ENCODE data around the gene SND1.

The SND1 gene

DNA sequence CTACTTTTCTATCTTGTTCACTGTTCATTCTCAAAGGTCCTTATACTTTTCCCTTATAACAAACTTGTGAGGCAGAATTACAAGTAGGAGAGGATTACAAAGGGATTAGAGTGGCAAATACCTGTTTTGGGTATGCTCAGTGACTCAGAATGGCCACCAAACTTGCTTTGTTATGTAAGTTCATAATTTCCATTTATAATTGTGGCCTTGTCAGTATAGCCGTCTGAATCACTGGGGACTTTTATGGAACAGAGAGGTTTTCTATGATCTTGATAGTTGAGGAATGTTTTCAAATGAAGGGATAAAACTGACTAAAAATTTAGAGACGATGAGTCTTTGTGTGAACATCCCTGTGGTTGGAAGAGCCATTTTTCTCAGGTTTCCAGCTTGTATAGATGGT lies 116.2 kb downstream of the SND1 start:
- TF ChIP-seq, protein P1, sequence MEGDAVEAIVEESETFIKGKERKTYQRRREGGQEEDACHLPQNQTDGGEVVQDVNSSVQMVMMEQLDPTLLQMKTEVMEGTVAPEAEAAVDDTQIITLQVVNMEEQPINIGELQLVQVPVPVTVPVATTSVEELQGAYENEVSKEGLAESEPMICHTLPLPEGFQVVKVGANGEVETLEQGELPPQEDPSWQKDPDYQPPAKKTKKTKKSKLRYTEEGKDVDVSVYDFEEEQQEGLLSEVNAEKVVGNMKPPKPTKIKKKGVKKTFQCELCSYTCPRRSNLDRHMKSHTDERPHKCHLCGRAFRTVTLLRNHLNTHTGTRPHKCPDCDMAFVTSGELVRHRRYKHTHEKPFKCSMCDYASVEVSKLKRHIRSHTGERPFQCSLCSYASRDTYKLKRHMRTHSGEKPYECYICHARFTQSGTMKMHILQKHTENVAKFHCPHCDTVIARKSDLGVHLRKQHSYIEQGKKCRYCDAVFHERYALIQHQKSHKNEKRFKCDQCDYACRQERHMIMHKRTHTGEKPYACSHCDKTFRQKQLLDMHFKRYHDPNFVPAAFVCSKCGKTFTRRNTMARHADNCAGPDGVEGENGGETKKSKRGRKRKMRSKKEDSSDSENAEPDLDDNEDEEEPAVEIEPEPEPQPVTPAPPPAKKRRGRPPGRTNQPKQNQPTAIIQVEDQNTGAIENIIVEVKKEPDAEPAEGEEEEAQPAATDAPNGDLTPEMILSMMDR (IDR thresholded peaks at IDR 0.05; ENCODE audit: extremely low read depth, missing control alignments), result no peak
- DNase-seq (ENCODE audit: low spot score), result no peak

GRCh38 chr7:127769137-127769536 lies 117.1 kb downstream of the SND1 start:
- TF ChIP-seq, protein P1 (IDR thresholded peaks at IDR 0.05; ENCODE audit: extremely low read depth, missing control alignments), result no peak
- no peak for DNase-seq (ENCODE audit: low spot score)

DNA sequence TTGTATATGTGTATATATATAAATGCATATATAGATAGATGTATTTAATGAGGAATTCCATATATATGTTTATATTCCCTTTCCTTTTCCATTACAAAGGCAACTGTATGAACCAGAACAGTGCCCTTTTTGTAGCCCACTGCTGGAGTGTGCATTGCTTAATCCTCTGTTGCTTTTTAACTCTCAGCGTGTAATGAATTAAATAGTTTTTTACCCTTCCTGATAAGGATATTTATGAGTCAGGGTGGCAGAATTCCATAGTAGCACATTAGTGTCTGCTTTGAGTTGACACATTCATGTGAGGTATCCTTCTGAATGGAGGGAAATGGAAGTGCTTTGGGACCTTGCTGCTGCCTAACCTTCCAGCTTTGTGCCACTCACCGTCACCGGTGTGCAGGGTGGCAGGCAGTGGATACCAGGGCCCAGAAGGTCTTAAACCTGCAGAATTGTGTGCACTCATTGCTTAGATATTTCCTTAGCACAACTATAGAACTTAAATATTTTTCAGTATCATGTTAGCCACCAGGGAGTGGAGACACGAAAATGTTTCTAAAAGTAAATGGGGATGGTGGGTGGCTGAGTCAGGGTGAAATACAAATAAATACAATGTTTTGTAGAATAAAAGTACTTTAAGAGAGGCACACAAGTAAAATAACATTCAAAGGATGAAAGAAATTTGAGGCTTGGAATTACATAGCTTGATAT lies 117.9 kb downstream of the SND1 start:
- TF ChIP-seq, protein P1 (IDR thresholded peaks at IDR 0.05; ENCODE audit: extremely low read depth, missing control alignments), result no peak
- DNase-seq (ENCODE audit: low spot score), result no peak

DNA sequence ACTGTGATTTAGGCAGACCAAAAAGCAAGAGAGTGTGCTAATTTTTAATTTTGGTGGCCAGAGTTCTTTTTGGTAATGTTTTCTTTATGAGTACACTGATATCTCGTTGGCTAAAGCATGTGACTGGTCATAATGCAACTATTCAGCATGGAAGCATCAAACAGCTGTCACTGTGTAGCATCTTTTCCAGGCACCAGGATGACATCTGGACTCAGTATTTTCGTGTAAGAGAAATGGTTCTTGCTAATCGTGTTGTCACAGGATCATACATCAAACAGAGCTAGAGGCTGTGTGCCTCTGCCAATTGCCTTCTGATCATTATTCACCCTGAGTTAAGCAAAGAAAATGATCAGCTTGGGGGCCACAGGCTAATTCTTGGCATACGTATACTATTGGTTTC lies 118.9 kb downstream of the SND1 start:
- no peak for DNase-seq (ENCODE audit: low spot score)
- TF ChIP-seq, protein P1 (IDR thresholded peaks at IDR 0.05; ENCODE audit: extremely low read depth, missing control alignments), result no peak

DNA sequence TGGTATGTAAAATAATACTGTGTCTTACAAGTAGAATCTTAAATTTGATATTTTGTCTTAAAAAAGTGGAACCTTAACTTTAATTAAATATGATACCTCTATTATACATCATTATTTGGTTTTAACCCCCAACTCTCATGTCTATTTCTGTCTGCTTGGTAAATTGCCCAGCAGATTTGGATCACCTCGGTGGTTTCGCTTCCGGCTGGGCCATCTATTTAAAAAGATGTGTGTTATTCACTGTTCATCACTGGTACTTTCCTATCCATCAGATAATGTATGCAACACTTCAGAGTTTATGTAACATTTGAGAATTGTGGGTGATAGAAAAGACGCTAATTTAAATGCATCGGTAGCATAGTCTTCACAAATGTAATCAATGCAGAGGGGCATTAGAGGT lies 119.7 kb downstream of the SND1 start:
- TF ChIP-seq, protein P1 (IDR thresholded peaks at IDR 0.05; ENCODE audit: extremely low read depth, missing control alignments), result no peak
- DNase-seq (ENCODE audit: low spot score), result no peak

- no peak for DNase-seq (ENCODE audit: low spot score)
- TF ChIP-seq, protein P1 (IDR thresholded peaks at IDR 0.05; ENCODE audit: extremely low read depth, missing control alignments), result no peak
Measured at GRCh38 chr7:127776776-127777386, 124.9 kb downstream of the SND1 start.

DNA sequence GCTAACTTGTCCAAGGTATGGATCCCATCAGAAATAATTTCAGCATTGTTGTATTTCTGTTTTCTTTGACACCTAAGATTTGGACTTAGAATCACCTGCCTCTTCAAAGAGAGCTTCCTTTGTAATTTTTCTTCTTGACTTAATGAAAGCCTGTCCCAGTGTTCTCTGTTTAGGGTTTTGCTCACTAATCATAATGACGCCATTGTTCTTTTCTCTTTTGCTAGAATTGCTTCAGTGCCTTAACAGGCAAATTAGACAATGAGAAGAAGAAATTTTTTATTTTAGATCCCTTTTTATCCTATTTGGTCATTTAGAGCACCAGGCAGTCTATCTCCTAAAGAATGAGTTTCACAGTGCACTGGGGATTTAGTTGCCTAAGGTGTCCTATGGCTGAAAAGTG lies 128.5 kb downstream of the SND1 start:
- TF ChIP-seq, protein P1 (IDR thresholded peaks at IDR 0.05; ENCODE audit: extremely low read depth, missing control alignments), result no peak
- DNase-seq (ENCODE audit: low spot score), result no peak

Data from GM20000 (cell line).